Endothelial cell of umbilical vein (primary cell): ENCODE results near the gene FRMD4A. TPM values are rescaled to one million over a fixed set of nuclear protein-coding genes. Genes with fewer than 3 reads are reported as not detected.

Experiments
- BruUV-seq: library from RNA; stranded (reverse); fragments of 400-500 nt; replicated peaks from 2 replicates; lab custom pipeline; 2021; lab: Mats Ljungman, UMichigan
- CTCF ChIA-PET: fragments of 300-600, 350-600 bp; sonication (Branson Sonifier 250); formaldehyde crosslinking; loops from one replicate; lab custom pipeline; 2021; ENCODE audit warnings: antibody characterized with exemption, inconsistent platforms; lab: Charles Lee
- POLR2A ChIA-PET: fragments of 300-600, 350-600 bp; sonication (Branson Sonifier 250); formaldehyde crosslinking; loops from one replicate; lab custom pipeline; 2021; ENCODE audit warnings: antibody characterized with exemption, inconsistent platforms; lab: Charles Lee
- DNase-seq: peaks from one replicate; pipeline ENCODE4 v3.0.0-alpha.2; 2011; ENCODE audit warnings: low read depth, low spot score
- FAIRE-seq: peaks from 2 replicates; lab custom pipeline; 2011; peaks lifted over from hg19 to GRCh38; lab: Jason Lieb, UNC
- H2AFZ ChIP-seq: 2 replicates; pipeline ENCODE4 v1.6.0; 2012; ENCODE audit warnings: low read depth, low read length, control low read depth, inconsistent platforms
- H3K27ac ChIP-seq: 2 replicates; pipeline ENCODE4 v1.5.1; 2011; ENCODE audit warnings: low read depth, mild to moderate bottlenecking, control low read depth, low read length, moderate library complexity; ENCODE audit not compliant: insufficient read depth
- H3K27me3 ChIP-seq, 2 experiments: 2 replicates each; pipeline versions ENCODE4 v1.6.0 to v1.6.1; 2011; ENCODE audit warnings: low read length in 2 of 2, mixed read lengths in 1 of 2; ENCODE audit not compliant: control insufficient read depth in 2 of 2, insufficient read depth in 2 of 2
- H3K36me3 ChIP-seq, 2 experiments: 2 replicates in 1 of 2; 3 replicates in 1 of 2; pipeline ENCODE4 v1.5.1; 2011; ENCODE audit warnings: low read length in 2 of 2, mild to moderate bottlenecking in 1 of 2, moderate library complexity in 1 of 2; ENCODE audit not compliant: control insufficient read depth in 2 of 2, insufficient read depth in 2 of 2; ENCODE audit errors: extremely low read depth in 1 of 2
- H3K4me1 ChIP-seq: 3 replicates; pipeline ENCODE4 v1.5.1; 2011; ENCODE audit warnings: mild to moderate bottlenecking, low read length; ENCODE audit not compliant: control insufficient read depth, insufficient read depth; ENCODE audit errors: extremely low read depth
- H3K4me2 ChIP-seq: 2 replicates; pipeline ENCODE4 v1.6.1; 2011; ENCODE audit warnings: low read length, control low read depth, mixed read lengths; ENCODE audit not compliant: insufficient read depth
- H3K4me3 ChIP-seq, 3 experiments: fragments of 200-600 bp in 1 of 3; sonication (generic), shearing (Covaris generic) in 1 of 3; replicated peaks in 1 of 3; 2 replicates each; pipeline ENCODE4 v1.5.1; 2011 to 2016; ENCODE audit warnings: control low read depth in 3 of 3, low read length in 3 of 3, mild to moderate bottlenecking in 2 of 3, inconsistent platforms in 1 of 3, low read depth in 1 of 3, moderate library complexity in 1 of 3; ENCODE audit not compliant: insufficient read depth in 1 of 3
- H3K79me2 ChIP-seq: 2 replicates; pipeline ENCODE4 v1.6.0; 2012; ENCODE audit warnings: low read length, inconsistent platforms; ENCODE audit not compliant: control insufficient read depth, insufficient read depth
- H3K9ac ChIP-seq: replicated peaks from 2 replicates; pipeline ENCODE3; 2011; ENCODE audit warnings: low read length, control low read depth; ENCODE audit not compliant: insufficient read depth; ENCODE audit errors: extremely low read depth
- H3K9me1 ChIP-seq: replicated peaks from 3 replicates; pipeline ENCODE4 v1.6.0; 2011; ENCODE audit warnings: mild to moderate bottlenecking, low read length; ENCODE audit not compliant: control insufficient read depth, insufficient read depth; ENCODE audit errors: extremely low read depth
- H3K9me3 ChIP-seq: replicated peaks from 2 replicates; pipeline ENCODE4 v1.5.1; 2012; ENCODE audit warnings: low read length, inconsistent platforms; ENCODE audit not compliant: control insufficient read depth, insufficient read depth
- H4K20me1 ChIP-seq: replicated peaks from 2 replicates; pipeline ENCODE3; 2011; ENCODE audit warnings: mild to moderate bottlenecking, low read length; ENCODE audit not compliant: control insufficient read depth, insufficient read depth; ENCODE audit errors: extremely low read depth
- CTCF ChIP-seq, 2 donors: IDR thresholded peaks; 1 replicate in 1 of 2; 2 replicates in 1 of 2; pipeline ENCODE4 v1.5.1; 2011; ENCODE audit warnings: low read length in 2 of 2, mild to moderate bottlenecking in 2 of 2, moderate library complexity in 2 of 2, control low read depth in 1 of 2, inconsistent platforms in 1 of 2, low read depth in 1 of 2; ENCODE audit not compliant: insufficient read depth in 1 of 2; ENCODE audit errors: extremely low read depth in 1 of 2
- EZH2 ChIP-seq: IDR thresholded peaks from 2 replicates; pipeline ENCODE4 v1.6.1; 2012; ENCODE audit warnings: borderline replicate concordance, low read depth, mild to moderate bottlenecking, moderate library complexity, low read length, inconsistent platforms; ENCODE audit not compliant: severe bottlenecking
- FOS ChIP-seq: IDR thresholded peaks from 2 replicates; pipeline ENCODE4 v1.6.1; 2011; ENCODE audit warnings: mild to moderate bottlenecking, low read length, moderate library complexity, borderline replicate concordance; ENCODE audit not compliant: insufficient read depth
- GATA2 ChIP-seq: IDR thresholded peaks from 2 replicates; pipeline ENCODE4 v1.7.0; 2011; ENCODE audit warnings: low read depth, mild to moderate bottlenecking, moderate library complexity, mixed read lengths, low read length; ENCODE audit not compliant: insufficient read length, insufficient read depth
- JUN ChIP-seq: IDR thresholded peaks from 2 replicates; pipeline ENCODE4 v1.6.1; 2011; ENCODE audit warnings: borderline replicate concordance, low read depth; ENCODE audit not compliant: insufficient read length, insufficient read depth
- MAX ChIP-seq: IDR thresholded peaks from 2 replicates; pipeline ENCODE4 v1.6.1; 2011; ENCODE audit not compliant: insufficient read depth, insufficient read length
- MYC ChIP-seq: IDR thresholded peaks from one replicate; pipeline ENCODE4 v1.6.1; 2011; ENCODE audit warnings: mild to moderate bottlenecking, low read depth, low read length
- POLR2A ChIP-seq: IDR thresholded peaks from 2 replicates; pipeline ENCODE4 v1.6.1; 2012; ENCODE audit warnings: low read depth, mild to moderate bottlenecking, control low read depth, low read length
- POLR2AphosphoS5 ChIP-seq: IDR thresholded peaks from 2 replicates; pipeline ENCODE4 v1.6.1; 2012; ENCODE audit warnings: low read depth, mild to moderate bottlenecking, control low read depth, low read length, moderate library complexity; ENCODE audit not compliant: insufficient read depth
- dilution Hi-C: fragments of 300-500 bp; cut with MboI; formaldehyde crosslinking; loops from one replicate; pipeline ENCODE4 v1.15.0; 2019; ENCODE audit warnings: low sequenced_read_pairs; ENCODE audit not compliant: extremely low pct_ligation_motif_present
- intact Hi-C: fragments of 100-400 bp; cut with micrococcal nuclease; formaldehyde crosslinking; loops from one replicate; pipeline ENCODE4 v1.10.0; 2022
- polyA plus RNA-seq, 4 experiments: library from polyadenylated mRNA; depleted of rRNA in 3 of 4; stranded (reverse) in 3 of 4; unstranded in 1 of 4; fragments of >200 nt; gene quantifications; 2 replicates each; pipeline versions ENCODE4 v1.2.1 to v1.2.3, GENCODE V29; 2011 to 2012; ENCODE audit warnings: missing spikeins in 1 of 4
- total RNA-seq: library from RNA; stranded (reverse); gene quantifications from 2 replicates; pipeline ENCODE4 v1.2.3, GENCODE V29; 2021

The FRMD4A gene
- total and polyA plus RNA-seq, 2 donors (not counting 3 experiments of a cell fraction or from before 2014, with no cell fraction given), result 123 to 148 TPM

DNA sequence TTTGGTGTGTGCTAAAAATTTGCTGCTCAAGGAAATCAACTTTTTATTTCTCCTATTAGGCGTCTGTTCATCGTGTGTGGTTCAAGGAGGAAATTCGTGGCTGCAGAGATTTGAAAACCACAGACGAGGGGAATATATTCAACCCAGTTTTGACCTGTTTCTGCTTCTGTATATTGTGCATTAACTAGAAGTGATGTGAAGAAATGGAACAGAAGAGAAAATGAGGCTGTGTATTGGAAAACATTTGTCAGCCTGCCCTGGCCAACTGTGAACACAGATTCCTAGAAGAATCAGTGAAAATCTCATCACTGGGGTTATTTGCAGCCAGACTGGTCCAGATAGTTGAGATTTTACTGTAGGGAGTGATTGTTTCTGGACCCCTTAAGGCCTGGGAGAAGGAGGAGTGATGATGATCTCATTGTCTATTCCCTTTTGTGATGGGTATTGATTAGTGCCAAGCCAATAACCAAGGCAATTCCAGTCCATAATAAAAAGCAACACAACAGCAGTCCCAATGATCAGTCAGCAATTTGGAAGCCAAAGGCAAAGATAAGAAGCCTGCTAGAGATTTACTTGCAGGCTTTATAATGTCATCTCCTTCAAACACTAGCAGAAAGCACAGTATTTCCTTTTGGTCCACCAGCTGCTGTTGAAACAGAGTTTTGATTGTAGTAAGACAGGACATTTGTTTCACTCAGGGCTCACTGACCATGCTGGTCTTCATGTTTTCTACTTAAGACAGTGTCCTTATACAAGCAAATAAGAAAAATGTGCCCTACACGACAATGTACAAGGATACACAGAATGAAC lies 404.5 kb downstream of the FRMD4A start:
- H4K20me1 ChIP-seq, result no peaks in the 10 kb centered on the region
- FAIRE-seq (no peak), DNase-seq (no peak)
- no peak overlapping the region for H2AFZ ChIP-seq
- intact Hi-C loops (loop anchor here (2.0 kb wide), 2 partner anchors 19 to 65 kb away; no protein-coding TSS in a partner anchor), dilution Hi-C loops (no loop called here)
- H3K9ac ChIP-seq, result no peak overlapping the region
- ChIA-PET CTCF (no interaction called here), POLR2A (no interaction called here)
- TF ChIP-seq JUN (no peak), MYC (no peak), EZH2 (no peak), MAX (no peak), GATA2 (no peak), CTCF (IDR thresholded peaks at IDR 0.05; ENCODE audit: extremely low read depth in 1 of 2, insufficient read depth in 1 of 2, low read depth in 1 of 2, low read length in 2 of 2) (no peak), POLR2AphosphoS5 (no peak), POLR2A (no peak), FOS (no peak)
- H3K4me1 ChIP-seq, result peaks cover 24% of the 10 kb centered on the region
- no peaks in the 10 kb centered on the region for H3K9me1 ChIP-seq
- H3K4me3 ChIP-seq, result no peak overlapping the region
- H3K9me3 ChIP-seq, result no peaks in the 10 kb centered on the region
- H3K27ac ChIP-seq, result no peak overlapping the region
- no TSS peak for BruUV-seq
- H3K79me2 ChIP-seq, result no peaks in the 10 kb centered on the region
- no peak overlapping the region for H3K4me2 ChIP-seq
- no peaks in the 10 kb centered on the region for H3K36me3 ChIP-seq
- H3K27me3 ChIP-seq, result no peaks in the 10 kb centered on the region
